SIG-M5 treated with dmso at 0.1 percent for 504 hours (cell line): Measurements from ENCODE around the gene COASY.
"Not testable (repeated sequence)": the region's sequence is repeated elsewhere in the genome, so short reads cannot be mapped to it uniquely, and the experiment has no call there.

Source experiments
- DNase-seq: peaks from one replicate; lab custom pipeline; 2025; ENCODE audit not compliant: unreplicated experiment; lab: John Stamatoyannopoulos, UW

COASY gene

GRCh38 chr17:42609814-42610801, 48.2 kb downstream of the COASY start:
- DNase-seq = not testable (repeated sequence)

- no peak for DNase-seq
Observed at GRCh38 chr17:42612013-42612412, 50.1 kb downstream of the COASY start.

GRCh38 chr17:42613699-42614295, 51.8 kb downstream of the COASY start:
- no peak for DNase-seq
